Measurements from ENCODE around the gene PRELID1.

- no peak for TF ChIP-seq CTCF (conservative IDR thresholded peaks at IDR 0.05; ENCODE audit: low read depth, low read length)
- TF ChIP-seq EZH2 (IDR thresholded peaks at IDR 0.05; ENCODE audit: borderline replicate concordance, low read depth, low read length, poor library complexity, severe bottlenecking): no peak
These were observed 42.1 kb upstream of the PRELID1 start for GRCh38 chr5:177261510-177261909.
